ENCODE measurements around the gene ACOT7. TPM values are rescaled to one million over a fixed set of nuclear protein-coding genes. Genes with fewer than 3 reads are reported as not detected.
"Not testable (repeated sequence)": the region's sequence is repeated elsewhere in the genome, so short reads cannot be mapped to it uniquely, and the experiment has no call there.

The ACOT7 gene
- total RNA-seq, 1 experiment from 2014 or later = 33.9 TPM

DNA sequence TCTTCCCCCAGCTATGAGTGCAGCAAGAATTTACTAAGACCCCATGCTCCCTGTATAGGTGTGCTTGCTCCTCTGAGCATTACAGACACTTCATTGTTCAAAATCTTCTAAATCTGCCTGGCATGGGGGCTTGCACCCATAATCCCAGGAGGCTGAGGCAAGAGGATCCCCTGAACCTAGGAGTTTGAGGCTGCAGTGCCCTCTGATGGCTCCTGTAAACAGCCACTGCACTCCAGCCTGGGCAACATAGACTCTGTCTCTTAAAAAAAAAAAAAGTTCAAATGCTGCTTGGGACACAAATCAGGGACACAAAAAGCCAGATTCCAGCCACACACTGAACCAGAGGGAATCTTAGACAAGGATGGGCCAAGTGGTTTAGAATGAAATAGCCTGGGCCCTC is 3.4 kb upstream of the ACOT7 start:
- no peak for DNase-seq (ENCODE audit: low spot score)

DNA sequence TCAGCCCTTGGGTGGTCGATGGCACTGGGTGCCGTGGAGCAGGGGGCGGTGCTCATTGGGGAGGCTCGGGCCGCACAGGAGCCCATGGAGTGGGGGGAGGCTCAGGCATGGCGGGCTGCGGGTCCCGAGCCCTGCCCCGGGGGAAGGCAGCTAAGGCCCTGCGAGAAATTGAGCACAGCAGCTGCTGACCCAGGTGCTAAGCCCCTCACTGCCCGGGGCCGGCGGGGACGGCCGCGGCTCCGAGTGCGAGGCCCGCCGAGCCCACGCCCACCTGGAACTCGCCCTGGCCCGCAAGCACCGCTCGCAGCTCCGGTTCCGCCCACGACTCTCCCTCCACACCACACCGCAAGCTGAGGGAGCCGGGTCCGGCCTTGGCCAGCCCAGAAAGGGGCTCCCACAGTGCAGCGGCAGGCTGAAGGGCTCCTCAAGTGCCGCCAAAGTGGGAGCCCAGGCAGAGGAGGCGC is 2.2 kb upstream of the ACOT7 start:
- DNase-seq (ENCODE audit: low spot score) = not testable (repeated sequence)

DNA sequence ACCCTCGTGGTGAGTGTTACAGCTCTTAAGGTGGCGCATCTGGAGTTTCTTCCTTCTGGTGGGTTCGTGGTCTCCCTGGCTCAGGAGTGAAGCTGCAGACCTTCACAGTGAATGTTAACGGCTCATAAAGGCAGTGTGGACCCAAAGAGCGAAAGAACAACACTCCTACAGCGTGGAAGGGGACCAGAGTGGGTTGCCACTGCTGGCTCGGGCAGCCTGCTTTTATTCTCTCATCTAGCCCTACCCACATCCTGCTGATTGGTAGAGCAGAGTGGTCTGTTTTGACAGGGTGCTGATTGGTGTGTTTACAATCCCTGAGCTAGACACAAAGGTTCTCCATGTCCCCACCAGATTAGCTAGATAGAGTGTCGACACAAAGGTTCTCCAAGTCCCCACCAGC is 1.6 kb upstream of the ACOT7 start:
- not testable (repeated sequence) for DNase-seq (ENCODE audit: low spot score)

DNA sequence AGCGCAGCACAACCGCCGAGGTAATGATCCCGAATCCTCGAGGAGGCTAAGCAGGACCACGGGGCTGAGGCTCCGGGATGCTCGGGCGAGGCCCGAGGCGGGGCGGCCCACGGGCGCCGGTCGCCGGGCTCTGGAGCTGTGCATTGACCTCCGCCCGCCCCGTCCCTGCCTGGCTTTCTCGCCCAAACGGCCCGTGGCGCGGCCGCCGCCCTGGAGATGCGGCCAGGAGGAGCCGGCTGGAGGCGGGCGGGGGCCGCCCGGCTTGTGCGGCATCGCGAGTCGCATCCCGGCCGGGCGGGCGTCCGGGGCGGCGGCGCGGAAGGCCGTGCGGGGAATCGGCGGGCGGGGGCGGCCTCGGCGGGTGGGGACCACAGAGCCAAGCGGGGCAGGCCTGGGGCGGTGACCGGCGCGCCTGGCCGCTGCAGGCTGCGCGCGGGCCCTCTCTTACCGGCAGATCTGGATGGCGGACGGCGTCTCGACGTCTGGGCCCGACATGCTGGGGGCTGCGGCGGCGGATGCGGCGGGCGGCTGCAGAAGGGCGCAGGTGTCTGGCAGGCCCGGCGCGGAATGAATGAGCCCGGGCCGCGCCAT is 663 bp downstream of the ACOT7 start:
- peak; percentile 15 for DNase-seq (ENCODE audit: low spot score)

DNA sequence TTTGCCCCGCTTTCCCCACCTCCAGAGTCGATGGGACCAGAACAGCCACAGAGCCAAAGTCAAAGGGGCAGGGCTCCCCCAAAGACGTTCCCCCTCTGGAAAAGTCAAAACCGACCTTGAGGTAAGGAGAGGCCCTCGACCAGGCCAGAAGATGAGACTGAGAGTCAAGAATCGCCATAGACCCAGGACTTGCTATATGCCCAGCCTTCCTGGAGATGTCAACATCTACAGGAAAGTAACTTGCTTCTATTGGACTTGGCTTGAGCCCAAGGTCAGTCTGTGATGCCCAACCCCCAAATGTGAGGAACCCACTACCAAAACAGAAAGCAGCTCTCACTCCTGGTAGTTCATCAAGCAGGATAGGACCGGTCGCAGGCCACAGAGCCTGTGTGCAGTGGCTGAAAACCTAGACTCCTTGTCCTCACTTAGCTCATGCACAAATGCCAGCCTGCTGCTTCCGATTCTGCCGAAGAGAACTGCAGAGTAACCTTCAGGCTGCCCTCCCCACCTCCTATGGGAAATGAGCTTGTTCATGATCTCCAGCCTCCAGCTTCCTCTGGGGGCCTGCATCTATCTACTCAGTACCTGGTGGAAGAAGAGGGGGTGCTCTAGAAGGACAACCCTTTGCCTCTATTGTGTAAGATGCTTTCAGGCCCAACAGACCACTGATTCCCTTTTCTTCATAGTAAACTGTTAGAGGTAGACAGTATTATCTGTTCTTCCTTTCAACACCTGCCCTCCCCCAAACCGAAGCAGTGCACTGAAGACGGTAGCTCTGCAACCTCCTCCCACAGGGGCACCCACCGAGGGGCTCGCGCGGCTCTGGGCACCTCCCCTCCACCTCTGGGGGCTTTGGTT is 1.4 kb downstream of the ACOT7 start:
- DNase-seq (ENCODE audit: low spot score) = peak; percentile 46

DNA sequence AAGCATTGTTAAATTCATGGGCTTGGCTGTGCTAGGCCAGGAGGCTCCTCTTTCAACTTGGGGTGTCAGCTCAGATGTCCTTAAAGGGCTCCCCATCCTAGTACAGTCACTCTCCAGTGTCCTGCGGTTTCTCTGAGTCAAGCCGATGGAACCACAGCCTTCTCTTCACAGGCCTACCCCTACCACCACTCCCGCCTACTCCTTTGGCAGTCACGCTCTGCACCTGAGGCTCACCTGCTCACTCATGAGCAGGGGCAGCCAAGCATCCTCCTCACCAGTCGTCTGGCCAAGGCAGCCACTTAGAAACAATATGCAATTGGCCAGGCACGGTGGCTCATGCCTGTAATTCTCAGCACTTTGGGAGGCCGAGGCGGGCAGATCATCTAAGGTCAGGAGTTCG is 3.6 kb downstream of the ACOT7 start:
- no peak for DNase-seq (ENCODE audit: low spot score)

DNA sequence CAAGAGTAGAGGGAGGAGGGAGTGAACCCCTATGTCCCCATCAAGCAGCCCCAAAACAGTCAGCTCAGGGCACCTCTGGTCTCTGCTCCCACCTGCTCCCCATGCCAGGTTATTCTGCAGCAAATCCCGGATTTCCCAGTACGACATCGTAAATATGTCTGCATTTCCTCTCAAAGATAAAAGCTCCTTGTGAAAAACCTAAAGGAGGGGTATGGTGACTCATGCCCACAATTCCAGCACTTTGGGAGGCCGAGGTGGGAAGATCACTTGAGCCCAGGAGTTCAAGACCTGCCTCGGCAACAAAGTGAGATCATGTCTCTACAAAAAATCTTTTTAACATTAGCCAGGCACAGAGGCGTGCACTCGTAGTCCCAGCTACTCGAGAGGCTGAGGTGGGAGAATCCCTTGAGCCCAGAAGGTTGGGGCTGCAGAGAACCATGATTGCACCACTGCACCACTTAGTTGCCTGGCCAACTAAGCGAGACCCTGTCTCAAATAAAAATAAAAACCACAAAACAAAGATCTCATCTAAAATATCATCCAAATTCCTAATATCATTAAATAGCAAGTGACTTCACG is 7.1 kb downstream of the ACOT7 start:
- peak; percentile 19 for DNase-seq (ENCODE audit: low spot score)

DNA sequence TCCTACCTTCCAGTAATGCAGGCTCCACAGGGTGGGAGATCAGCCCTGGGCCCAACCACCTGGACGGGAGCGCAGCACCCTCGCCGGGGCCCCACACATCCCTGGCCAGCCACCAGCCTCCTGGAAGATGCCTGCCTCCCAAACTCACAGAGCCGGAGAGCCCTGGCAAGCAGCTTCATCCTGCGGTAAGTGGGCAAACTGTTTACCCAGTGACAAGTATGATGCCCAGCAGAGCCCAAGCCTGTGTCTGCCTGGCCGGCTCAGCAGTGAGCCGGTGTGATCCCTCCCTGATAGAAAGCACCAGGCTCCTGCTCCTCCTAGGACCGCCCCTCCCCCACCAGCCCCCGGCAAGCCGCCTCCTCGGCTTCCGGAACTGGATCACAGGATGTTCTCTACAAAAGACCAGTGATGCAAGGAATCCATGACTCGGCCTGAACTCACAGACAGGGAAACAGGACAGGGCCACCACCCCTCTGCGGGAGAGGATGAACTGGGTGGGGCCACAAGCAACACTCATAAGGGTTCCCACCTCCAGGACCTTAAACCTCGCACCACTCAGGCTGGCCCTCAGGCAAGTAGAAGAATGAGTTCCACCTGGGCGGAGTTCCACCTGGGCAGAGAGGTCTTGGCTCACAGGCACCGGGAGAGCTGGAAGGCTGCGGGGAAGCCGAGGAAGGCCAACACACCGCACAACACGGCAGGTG is 7.9 kb downstream of the ACOT7 start:
- DNase-seq (ENCODE audit: low spot score) = peak; percentile 71

DNA sequence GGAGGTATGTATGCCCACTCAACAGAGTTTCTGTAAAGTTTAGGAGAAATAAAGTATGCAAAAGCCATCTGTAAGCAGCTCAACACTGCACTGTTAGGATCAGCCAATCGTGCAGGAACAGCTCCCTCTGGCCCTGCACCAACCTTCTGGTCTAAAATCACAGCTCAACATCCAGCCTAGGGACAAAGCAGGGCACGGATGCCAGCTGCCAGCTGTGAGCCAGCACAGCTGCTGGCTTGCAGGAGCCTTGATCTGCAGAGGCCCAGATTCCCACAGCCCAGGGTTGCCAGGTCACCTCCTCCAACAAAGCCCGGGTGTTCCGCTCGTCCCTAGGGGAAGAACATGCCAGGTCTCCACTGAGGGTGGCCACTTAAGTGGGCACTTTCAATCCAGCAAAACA is 8.6 kb downstream of the ACOT7 start:
- no peak for DNase-seq (ENCODE audit: low spot score)

DNA sequence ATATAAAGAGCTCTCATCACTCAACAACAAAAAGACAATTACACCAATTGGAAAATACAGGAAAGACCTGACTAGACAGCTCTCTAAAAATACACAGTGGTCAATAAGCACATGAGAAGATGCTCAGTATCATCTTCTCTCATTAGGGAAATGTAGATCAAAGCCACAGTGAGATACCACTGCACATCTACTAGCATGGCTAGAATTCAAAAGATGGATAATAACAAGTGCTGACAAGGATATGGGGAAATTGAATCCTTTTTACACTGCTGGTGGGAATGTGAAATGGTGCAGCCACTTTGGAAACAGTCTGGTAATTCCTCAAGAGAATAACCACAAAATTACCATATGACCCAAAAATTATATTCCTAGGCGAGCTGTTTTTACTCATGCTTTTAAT is 9.4 kb downstream of the ACOT7 start:
- no peak for DNase-seq (ENCODE audit: low spot score)

DNA sequence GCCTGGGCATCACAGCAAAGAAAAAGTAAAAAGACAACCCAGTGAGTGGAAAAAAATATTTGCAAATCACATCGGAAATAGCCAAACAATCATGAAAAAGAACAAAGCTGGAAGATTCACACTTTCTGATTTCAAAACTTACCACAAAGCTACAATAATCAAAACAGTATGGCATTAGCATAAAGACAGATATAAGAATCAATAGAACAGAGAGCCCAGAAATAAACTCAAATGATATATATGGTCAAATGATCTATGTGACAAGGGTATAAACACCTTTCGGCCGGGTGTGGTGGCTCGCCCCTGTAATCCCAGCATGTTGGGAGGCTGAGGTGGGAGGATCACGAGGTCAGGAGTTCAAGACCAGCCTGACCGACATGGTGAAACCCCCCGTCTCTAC is 13.5 kb downstream of the ACOT7 start:
- no peak for DNase-seq (ENCODE audit: low spot score)

DNA sequence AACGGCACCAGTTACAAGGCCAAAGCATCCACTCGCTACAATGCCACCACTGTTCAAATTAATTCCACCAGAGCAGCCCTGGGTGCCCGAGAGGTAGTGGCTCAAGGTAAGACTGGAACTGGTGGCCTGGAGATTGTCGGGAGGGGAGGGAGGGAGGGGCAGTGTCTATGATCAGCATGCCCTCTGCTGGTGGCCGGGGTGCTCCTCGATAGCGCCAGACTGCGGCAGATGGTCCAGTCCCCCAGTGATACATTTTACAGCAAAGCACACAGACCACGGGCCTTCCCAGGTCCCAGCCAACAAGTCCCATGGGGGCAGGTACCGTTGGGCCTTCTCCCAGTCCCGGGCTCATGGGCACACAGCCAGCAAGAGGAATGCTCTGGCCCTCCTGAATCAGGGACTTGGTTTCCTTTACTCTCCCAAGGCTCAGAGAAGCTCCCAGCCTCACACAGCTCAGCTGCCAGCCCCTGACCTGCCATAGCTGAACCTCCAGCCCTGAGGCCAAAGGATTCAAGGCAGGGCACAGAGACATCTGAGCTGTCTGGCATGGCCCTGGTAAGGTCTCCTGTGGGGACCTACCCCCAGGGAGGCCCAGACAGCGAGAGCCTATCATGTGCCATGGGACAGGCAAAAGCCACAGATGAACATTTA is 15.3 kb downstream of the ACOT7 start:
- DNase-seq (ENCODE audit: low spot score) = no peak

DNA sequence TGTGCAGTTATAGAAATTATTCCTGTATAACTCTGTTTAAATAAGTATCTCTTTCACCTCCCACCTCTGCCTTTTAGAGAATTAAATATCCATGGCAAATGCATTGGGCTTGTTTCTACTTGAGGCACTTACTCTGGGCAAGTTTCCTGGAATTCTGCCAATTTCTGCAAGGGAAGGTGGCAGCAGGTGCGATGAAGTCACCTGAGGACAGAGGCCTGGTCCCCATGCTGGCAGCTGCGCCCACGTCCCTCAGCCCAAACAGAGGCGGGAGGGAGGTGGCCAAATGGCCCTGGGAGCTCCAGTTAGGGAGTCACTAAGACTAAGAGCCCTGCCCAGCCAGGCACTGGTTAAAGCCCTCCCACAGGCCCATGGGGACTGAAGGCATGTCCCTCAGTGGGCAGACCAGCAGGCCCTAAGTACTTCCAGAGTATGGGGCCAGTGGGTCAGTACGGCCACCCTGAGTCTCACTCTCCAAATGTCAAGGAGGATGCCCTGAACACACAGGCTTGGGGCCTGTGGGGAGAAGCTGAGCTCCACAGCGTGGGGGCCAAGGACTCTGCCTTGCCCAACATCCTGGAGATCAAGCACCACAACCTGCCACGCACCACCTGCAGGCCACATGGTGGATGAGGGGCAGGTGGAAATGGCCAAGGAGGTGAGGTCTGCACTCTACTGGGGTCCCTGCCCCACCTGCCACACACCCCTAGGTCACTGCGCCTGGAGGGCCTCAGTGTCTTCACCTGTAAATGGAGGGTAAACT is 19.4 kb downstream of the ACOT7 start:
- DNase-seq (ENCODE audit: low spot score) = peak; percentile 41

DNA sequence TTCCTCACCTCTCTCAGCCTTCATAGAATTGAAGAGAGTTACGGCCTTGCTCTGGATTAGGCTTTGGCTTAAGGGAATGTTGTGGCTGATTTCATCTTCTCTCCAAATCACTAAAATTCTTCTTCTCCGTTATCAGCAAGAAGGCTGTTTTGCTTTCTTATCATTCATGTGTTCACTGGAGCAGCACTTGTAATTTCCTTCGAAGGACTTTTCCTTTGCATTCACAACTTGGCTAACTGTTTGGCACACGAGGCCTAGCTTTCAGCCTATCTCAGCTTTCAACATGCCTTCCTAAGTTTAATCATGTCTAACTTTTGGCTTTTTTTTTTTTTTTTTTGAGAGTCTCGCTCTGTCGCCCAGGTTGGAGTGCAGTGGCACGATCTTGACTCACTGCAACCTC is 21.3 kb downstream of the ACOT7 start:
- not testable (repeated sequence) for DNase-seq (ENCODE audit: low spot score)

DNA sequence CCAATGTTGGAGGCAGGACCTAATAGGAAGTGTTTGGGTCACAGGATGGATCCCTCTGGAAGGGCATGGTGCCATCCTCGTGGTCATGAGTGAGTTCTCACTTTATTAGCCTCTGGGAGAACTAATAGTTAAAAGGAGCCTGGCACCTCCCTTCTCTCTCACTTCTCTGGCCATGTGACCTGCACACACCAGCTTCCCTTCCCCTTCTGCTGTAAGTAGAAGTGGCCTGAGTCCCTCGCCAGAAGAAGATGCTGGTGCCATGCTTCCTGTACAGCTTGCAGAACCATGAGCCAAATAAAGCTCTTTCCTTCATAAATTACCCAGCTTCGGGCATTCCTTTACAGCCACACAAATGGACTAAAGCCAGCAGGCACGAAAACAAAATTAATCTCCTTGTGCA is 23.6 kb downstream of the ACOT7 start:
- no peak for DNase-seq (ENCODE audit: low spot score)

DNA sequence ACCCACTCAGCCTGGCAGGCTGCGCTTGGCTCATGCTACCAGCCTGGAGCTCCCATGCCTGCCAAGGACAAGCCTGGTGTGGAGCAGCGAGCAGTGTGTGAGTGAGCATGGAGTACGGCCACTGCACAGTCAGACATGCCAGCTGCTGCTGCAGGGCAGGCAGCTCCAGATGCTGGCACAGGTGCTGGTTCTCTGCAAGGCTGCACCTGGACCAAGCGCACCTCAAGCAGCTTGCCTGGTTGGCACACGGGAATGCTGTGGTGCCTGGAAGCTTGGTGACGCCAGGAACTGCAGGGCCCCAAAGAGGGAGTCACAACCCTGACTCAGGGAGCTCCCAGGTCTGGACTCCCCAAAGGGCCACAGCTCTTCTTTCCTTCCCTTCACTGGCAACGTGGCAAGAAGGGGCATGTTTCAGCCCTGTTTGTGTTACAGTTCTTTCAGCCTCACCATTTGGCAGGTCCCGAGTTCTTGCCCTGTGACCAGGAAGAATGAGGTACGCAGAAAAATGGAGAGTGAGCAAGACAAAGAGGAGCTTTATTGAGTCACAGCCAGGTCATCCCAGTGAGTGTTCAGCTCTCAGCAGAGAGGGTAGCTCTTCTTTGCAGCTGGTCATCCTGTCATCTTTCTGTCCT is 26.1 kb downstream of the ACOT7 start:
- DNase-seq (ENCODE audit: low spot score) = no peak

DNA sequence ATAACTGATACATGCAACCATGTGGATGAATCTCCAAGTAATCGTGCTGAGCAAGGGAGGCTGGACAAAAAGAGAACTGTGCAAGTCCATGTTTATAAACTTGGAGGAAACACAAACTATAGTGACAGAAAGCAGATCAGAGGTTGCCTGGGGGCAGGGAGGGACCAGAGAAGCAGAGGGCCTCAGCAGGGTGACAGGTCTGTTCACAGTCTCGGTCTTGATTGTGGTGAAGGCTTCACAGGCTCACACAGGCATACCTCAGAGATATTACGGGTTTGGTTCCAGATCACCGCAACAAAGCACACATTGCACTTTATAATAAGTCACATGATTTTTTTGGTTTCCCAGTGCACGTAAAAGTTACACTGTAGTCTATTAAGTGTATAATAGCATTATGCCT is 28.5 kb downstream of the ACOT7 start:
- DNase-seq (ENCODE audit: low spot score) = no peak

DNA sequence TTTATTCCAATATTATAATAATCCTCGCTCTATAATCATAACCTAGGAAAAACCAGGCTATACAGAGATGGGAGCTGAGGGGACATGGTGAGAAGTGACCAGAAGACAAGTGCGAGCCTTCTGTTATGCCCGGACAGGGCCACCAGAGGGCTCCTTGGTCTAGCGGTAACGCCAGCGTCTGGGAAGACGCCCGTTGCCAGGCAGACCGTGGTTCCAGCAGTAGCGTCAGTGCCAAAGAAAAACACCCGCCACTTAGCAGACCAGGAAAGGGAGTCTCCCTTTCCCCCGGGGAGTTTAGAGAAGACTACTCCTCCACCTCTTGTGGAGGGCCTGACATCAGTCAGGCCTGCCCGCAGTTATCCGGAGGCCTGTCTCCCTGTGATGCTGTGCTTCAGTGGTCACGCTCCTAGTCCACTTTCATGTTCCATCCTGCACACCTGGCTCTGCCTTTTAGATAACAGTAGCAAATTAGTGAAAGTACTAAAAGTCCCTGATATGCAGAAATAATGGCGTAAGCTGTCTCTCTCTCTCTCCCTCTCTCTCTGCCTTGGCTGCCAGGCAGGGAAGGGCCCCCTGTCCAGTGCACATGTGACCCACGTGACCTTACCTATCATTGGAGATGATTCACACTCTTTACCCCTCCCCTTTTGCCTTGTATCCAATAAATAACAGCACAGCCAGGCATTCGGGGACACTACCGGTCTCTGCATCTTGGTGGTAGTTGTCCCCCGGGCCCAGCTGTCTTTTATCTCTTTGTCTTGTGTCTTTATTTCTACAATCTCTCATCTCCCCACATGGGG is 30.3 kb downstream of the ACOT7 start:
- DNase-seq (ENCODE audit: low spot score) = peak; percentile 50

DNA sequence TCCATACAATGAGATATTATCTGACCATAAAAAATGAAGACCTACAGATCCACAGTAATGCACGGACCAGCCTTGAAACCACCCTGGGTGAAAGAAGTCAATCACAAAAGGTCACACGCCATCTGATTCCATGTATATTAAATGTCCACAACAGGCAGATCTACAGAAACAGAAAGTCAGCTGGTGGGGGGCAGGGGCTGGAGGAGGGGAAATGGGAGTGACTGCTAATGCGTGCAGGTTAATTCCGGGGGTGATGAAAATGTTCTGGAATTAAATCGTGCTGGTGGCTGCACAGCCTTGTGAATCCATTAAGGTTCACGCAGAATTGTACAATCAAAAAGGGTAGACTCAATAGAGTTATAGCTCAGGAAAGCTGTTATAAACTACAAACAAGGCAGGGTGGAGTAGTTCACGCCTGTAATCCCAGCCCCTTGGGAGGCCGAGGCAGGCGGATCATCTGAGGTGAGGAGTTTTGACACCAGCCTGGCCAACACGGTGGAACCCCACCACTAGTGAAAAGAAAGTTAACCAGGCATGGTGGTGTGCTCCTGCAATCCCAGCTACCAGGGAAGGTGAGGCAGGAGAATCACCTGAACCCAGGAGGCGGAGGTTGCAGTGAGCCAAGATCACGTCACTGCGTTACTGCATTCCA is 32.3 kb downstream of the ACOT7 start:
- no peak for DNase-seq (ENCODE audit: low spot score)

Data from HT-29 (cell line).